ENCODE data around the gene LILRB1.

GRCh38 chr19:54653181-54653809 is 23.0 kb downstream of the LILRB1 start:
- TF ChIP-seq CTCF (IDR thresholded peaks at IDR 0.05): peak in 3 of 4 experiments; percentile 46 to 55 (median 53)
- TF ChIP-seq POLR2A (IDR thresholded peaks at IDR 0.05): no peak

Data from prostate gland (tissue), 2 donors.